Measurements from ENCODE around the gene EEF1G.

EEF1G gene

DNA sequence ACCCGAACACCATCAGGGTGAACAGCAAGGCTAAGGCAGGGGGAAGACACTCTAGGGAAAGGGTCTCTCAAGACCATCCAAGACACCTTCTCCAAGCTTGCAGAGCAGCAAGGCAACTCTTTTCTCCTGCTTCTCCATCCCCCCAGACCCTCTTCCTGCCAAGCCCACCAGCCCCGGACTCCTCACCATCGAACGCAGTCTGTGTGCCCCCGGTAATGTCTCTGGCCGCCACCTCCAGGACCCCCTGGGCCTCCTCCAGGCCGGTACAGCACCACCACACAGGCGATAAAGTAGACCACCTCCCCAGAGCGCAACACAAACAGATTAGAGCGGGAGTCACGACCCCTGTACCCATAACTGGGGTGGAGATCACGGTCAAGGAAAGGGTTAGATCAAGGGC, 35.1 kb upstream of the EEF1G start:
- no peak overlapping the region for H3K4me3 ChIP-seq (replicated peaks; ENCODE audit: low read depth, low read length)
- no peak for DNase-seq (ENCODE audit: low read depth)
- TF ChIP-seq, protein P1, sequence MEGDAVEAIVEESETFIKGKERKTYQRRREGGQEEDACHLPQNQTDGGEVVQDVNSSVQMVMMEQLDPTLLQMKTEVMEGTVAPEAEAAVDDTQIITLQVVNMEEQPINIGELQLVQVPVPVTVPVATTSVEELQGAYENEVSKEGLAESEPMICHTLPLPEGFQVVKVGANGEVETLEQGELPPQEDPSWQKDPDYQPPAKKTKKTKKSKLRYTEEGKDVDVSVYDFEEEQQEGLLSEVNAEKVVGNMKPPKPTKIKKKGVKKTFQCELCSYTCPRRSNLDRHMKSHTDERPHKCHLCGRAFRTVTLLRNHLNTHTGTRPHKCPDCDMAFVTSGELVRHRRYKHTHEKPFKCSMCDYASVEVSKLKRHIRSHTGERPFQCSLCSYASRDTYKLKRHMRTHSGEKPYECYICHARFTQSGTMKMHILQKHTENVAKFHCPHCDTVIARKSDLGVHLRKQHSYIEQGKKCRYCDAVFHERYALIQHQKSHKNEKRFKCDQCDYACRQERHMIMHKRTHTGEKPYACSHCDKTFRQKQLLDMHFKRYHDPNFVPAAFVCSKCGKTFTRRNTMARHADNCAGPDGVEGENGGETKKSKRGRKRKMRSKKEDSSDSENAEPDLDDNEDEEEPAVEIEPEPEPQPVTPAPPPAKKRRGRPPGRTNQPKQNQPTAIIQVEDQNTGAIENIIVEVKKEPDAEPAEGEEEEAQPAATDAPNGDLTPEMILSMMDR (IDR thresholded peaks at IDR 0.05; ENCODE audit: low read length, missing control alignments) = no peak

DNA sequence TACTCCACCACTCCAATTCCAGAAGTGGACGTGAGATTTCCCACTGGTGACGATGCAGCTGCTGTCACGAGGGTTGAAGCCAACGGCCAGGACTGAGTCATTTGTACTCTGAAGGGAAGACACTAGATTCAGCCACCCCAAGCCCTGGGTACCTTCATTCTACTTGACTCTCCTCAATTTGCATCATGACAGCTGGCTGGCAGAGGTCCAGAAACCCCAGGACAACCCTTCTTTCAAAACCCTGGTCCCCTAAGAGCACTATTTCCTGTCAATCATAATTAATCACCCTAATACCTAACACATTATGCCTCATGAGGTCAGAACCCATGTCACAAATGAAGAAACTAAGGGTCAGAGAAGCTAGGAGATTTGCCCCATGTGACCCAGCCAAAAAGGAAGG, 34.0 kb upstream of the EEF1G start:
- no peak for DNase-seq (ENCODE audit: low read depth)
- H3K4me3 ChIP-seq (replicated peaks; ENCODE audit: low read depth, low read length) = no peak overlapping the region
- TF ChIP-seq, protein P1 (IDR thresholded peaks at IDR 0.05; ENCODE audit: low read length, missing control alignments) = no peak

DNA sequence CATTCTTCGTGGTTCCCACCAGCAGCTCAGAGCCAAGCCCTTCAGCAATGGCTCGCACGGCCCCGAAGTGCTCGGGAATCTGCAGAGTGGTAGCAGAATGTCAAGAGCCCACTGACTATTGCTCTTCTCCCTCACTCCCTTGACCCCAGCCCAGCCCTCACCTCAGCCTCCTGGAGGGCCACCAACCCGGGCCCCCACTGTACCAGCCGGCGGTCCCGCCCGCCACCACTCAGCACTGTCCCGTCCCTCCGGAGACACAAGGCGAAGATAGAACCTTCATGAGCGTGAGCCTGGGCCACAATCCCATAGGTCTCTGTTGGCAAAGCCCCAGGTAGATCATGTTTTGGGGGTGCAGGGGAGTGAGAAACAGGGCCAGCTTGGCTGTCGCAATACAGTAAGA, 32.2 kb upstream of the EEF1G start:
- TF ChIP-seq, protein P1 (IDR thresholded peaks at IDR 0.05; ENCODE audit: low read length, missing control alignments) = no peak
- H3K4me3 ChIP-seq (replicated peaks; ENCODE audit: low read depth, low read length) = no peak overlapping the region
- DNase-seq (ENCODE audit: low read depth) = no peak

DNA sequence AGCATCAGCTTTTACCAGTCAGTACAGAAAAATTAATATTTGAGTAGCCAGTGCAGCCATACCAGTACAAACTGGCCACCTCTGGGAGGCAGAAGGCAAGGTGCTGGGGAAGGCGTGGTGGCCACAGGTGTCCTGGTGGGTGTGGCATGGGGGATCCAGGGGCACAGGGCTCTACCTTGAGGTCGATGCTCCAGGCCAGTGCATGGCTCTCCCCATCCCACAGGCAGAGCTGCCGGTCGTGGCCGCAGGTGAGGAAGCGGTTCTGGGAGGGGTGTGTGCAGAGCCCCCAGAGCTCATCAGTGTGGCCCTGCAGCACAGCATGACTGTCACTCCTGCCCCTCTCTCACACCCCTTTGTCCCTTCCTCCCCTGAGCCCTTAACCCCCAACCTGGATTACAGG, 31.8 kb upstream of the EEF1G start:
- TF ChIP-seq, protein P1 (IDR thresholded peaks at IDR 0.05; ENCODE audit: low read length, missing control alignments) = no peak
- H3K4me3 ChIP-seq (replicated peaks; ENCODE audit: low read depth, low read length) = no peak overlapping the region
- DNase-seq (ENCODE audit: low read depth) = no peak

DNA sequence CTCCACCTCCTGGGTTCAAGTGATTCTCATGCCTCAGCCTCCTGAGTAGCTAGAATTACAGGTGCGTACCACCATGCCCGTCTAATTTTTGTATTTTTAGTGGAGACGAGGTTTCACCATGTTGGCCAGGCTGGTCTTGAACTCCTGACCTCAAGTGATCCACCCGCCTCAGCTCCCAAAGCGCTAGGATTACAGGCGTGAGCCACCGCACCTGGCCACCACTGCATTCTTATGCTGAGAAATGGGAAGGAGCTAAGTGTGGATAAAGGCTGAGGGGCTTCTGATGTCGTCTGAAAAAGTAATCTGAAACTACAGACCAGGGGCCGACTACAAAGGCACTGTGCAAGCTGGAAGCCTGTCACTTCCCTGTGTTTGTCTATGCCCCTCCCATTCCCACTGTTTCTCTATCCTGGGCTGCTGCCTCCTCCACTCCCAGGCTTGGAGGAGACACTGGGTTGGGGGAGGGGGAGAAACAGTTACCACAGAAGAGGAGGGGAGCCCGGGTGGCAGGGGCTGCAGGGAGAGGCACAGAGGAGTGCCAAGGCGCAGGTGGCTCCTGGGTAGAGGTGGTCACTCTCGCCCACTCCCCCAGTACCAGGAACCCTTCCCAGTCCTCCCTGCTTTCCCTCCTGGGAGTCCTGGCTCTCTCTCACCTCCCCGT, 30.9 kb upstream of the EEF1G start:
- DNase-seq (ENCODE audit: low read depth) = peak; percentile 21
- H3K4me3 ChIP-seq (replicated peaks; ENCODE audit: low read depth, low read length) = no peak overlapping the region
- TF ChIP-seq, protein P1 (IDR thresholded peaks at IDR 0.05; ENCODE audit: low read length, missing control alignments) = no peak

DNA sequence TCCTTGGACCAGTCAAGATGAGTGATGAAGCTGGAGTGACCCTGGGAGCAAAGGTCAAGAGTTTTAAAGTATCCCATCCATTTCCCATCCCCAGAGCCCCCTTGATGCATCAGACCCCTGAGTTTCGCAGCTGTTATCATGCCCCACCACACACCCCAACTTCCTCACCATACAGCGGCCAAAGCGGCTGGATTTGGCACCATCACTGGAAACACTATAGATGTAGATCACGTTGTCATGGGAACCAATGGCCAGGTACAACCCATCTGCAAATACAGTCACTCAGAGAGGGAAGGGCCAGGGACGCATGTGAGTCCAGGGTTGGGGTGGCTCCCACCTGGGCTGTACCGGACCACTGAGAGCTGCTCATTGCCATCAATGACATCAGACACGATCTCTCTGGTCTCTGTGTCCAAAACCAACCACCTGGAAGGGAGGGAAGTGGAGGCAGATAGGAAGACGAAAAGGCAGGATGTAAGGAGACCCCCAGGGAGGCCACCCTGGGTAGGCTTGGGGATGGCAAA, 30.1 kb upstream of the EEF1G start:
- DNase-seq (ENCODE audit: low read depth) = no peak
- H3K4me3 ChIP-seq (replicated peaks; ENCODE audit: low read depth, low read length) = no peak overlapping the region
- TF ChIP-seq, protein P1 (IDR thresholded peaks at IDR 0.05; ENCODE audit: low read length, missing control alignments) = no peak

DNA sequence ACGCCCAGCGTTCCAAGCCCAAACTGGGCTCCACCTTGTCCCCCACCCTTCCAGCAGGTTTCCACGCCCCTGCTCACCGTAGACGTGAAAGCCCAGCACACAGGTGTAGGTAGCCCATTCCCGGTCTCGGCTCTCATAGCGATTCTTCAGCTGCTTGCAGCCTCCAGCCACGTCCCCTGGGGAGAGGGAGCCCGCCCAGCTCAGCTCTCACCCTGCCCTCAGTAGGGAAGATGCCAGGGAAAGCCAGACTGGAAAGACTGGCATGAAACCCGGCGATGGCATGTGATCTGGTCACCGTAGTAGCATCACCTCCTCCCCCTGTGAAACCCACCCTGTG, 29.3 kb upstream of the EEF1G start:
- no peak for DNase-seq (ENCODE audit: low read depth)
- TF ChIP-seq, protein P1 (IDR thresholded peaks at IDR 0.05; ENCODE audit: low read length, missing control alignments) = no peak
- no peak overlapping the region for H3K4me3 ChIP-seq (replicated peaks; ENCODE audit: low read depth, low read length)

All from fibroblast of pulmonary artery (primary cell).